HL-60/S4 (cell line): ENCODE results near the gene GOLGA8Q.
"Not testable (repeated sequence)": the region's sequence is repeated elsewhere in the genome, so short reads cannot be mapped to it uniquely, and the experiment has no call there.

Experiments used
- in situ Hi-C: fragments of 300-500 bp; cut with MboI; formaldehyde crosslinking; loops from 2 replicates; pipeline ENCODE4 v1.14.3; 2022; ENCODE audit warnings: low sequenced_read_pairs

The GOLGA8Q gene

GRCh38 chr15:30551750-30552149, at the start of gene GOLGA8Q:
TSS of gene GOLGA8Q (plus strand) at chr15:30552050. CDS start at chr15:30552078, 28 bp downstream.
- in situ Hi-C loops, result not testable (repeated sequence)

GRCh38 chr15:30502904-30503781, 48.7 kb upstream of the GOLGA8Q start:
- in situ Hi-C loops, result not testable (repeated sequence)

GRCh38 chr15:30504162-30504843, 47.5 kb upstream of the GOLGA8Q start:
- in situ Hi-C loops, result not testable (repeated sequence)

- in situ Hi-C loops, result not testable (repeated sequence)
Observed at GRCh38 chr15:30514545-30514944, 37.3 kb upstream of the GOLGA8Q start.

GRCh38 chr15:30523453-30524243, 28.2 kb upstream of the GOLGA8Q start:
- in situ Hi-C loops, result not testable (repeated sequence)

- in situ Hi-C loops, result not testable (repeated sequence)
Observed at GRCh38 chr15:30525912-30526311, 25.9 kb upstream of the GOLGA8Q start.

GRCh38 chr15:30529049-30529448, 22.8 kb upstream of the GOLGA8Q start:
- in situ Hi-C loops, result not testable (repeated sequence)

- in situ Hi-C loops, result not testable (repeated sequence)
Observed at GRCh38 chr15:30566949-30567348, 15.1 kb downstream of the GOLGA8Q start.

- in situ Hi-C loops, result not testable (repeated sequence)
Observed at GRCh38 chr15:30573012-30573491, 21.2 kb downstream of the GOLGA8Q start.

- in situ Hi-C loops, result not testable (repeated sequence)
Observed at GRCh38 chr15:30579394-30579970, 27.6 kb downstream of the GOLGA8Q start.

- in situ Hi-C loops, result not testable (repeated sequence)
Observed at GRCh38 chr15:30580716-30581115, 28.9 kb downstream of the GOLGA8Q start.

GRCh38 chr15:30598953-30599352, 47.1 kb downstream of the GOLGA8Q start:
- in situ Hi-C loops, result not testable (repeated sequence)

- in situ Hi-C loops, result not testable (repeated sequence)
Observed at GRCh38 chr15:30603796-30604195, 51.9 kb downstream of the GOLGA8Q start, which contains the start of gene GOLGA8H. TSS of gene GOLGA8H (plus strand) at chr15:30604028. CDS start at chr15:30604126, 98 bp downstream.
